Measurements from ENCODE around the gene GULP1.

DNA sequence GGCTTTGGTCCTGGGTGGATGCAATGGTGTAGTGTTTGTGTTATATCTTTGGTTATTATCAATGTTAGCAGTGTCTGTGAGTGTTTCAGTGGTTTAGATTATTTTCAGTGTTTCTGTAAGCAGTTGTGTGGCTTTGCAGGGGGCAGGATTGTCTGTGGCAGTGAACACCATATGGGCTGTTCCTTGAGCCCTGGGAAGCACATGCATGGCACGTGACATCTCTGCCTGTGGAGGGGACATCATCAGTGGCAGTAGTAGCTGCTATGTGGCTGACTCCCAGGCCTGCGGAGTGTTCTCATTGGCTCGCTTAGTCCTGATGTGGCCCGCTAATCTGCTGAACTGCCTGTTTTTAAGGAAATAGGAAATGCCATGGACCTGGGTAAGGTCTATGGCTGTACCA, 327.5 kb downstream of the GULP1 start:
- TF ChIP-seq EZH2 (IDR thresholded peaks at IDR 0.05; ENCODE audit: low read length) (no peak), CTCF (optimal IDR thresholded peaks at IDR 0.05 in 1 of 3, IDR thresholded peaks at IDR 0.05 in 1 of 3, conservative IDR thresholded peaks at IDR 0.05 in 1 of 3; ENCODE audit: extremely low read depth in 1 of 3, insufficient read depth in 2 of 3, low read length in 3 of 3) (no peak)
